Stimulated activated CD4-positive, alpha-beta T cell treated with anti-CD3 and anti-CD28 coated beads, Interleukin-15, amount 100 ng/mL, for 48 hours (primary cell): ENCODE results near the gene BCO2.
"Not testable (repeated sequence)": the region's sequence is repeated elsewhere in the genome, so short reads cannot be mapped to it uniquely, and the experiment has no call there.

Source experiments
- DNase-seq, 2 donors: peaks; one replicate each; pipeline ENCODE4 v3.0.0-alpha.2; 2020; ENCODE audit warnings: low read depth in 2 of 2

BCO2 gene

GRCh38 chr11:112174789-112175598 is at the start of gene BCO2:
TSS of gene BCO2 (plus strand) at chr11:112175512. CDS start at chr11:112175602, 90 bp downstream.
- DNase-seq, result peak; percentile 8 to 22

GRCh38 chr11:112127056-112127455 is 48.3 kb upstream of the BCO2 start:
- no peak for DNase-seq

GRCh38 chr11:112128483-112129121 is 46.7 kb upstream of the BCO2 start:
- DNase-seq, result no peak

GRCh38 chr11:112129656-112130055 is 45.7 kb upstream of the BCO2 start:
- DNase-seq, result no peak

GRCh38 chr11:112132737-112133136 is 42.6 kb upstream of the BCO2 start:
- no peak for DNase-seq

GRCh38 chr11:112134473-112134872 is 40.8 kb upstream of the BCO2 start:
- no peak for DNase-seq

- DNase-seq, result no peak
These were observed 31.7 kb upstream of the BCO2 start for GRCh38 chr11:112143597-112143996.

- DNase-seq, result no peak
These were observed 24.8 kb upstream of the BCO2 start for GRCh38 chr11:112150517-112150916.

GRCh38 chr11:112156153-112156955 is 19.0 kb upstream of the BCO2 start:
- no peak for DNase-seq

GRCh38 chr11:112156956-112157766 is 18.2 kb upstream of the BCO2 start:
- no peak for DNase-seq

GRCh38 chr11:112159098-112160065 is 15.9 kb upstream of the BCO2 start:
- DNase-seq, result no peak

- DNase-seq, result no peak
These were observed 15.0 kb upstream of the BCO2 start for GRCh38 chr11:112160091-112160848.

GRCh38 chr11:112161012-112161411 is 14.3 kb upstream of the BCO2 start:
- no peak for DNase-seq

GRCh38 chr11:112162200-112162599 is 13.1 kb upstream of the BCO2 start:
- DNase-seq, result not testable (repeated sequence)

- no peak for DNase-seq
These were observed 12.4 kb upstream of the BCO2 start for GRCh38 chr11:112162761-112163546.

GRCh38 chr11:112163875-112164685 is 11.2 kb upstream of the BCO2 start, which contains the start of gene IL18:
TSS of gene IL18 (minus strand) at chr11:112164094. CDS start at chr11:112155053, 9,041 bp downstream.
- no peak for DNase-seq

GRCh38 chr11:112165049-112165448 is 10.3 kb upstream of the BCO2 start:
- DNase-seq, result no peak

- DNase-seq, result no peak
These were observed 8.8 kb upstream of the BCO2 start for GRCh38 chr11:112166562-112166961.
